Uterus (tissue), 2 donors: ENCODE measurements around the gene MCAT.

ENCODE experiments used
- CTCF ChIP-seq, 4 experiments: fragments of 200-600 bp in 2 of 4; fragments of 450-650 bp in 2 of 4; sonication (generic) in 2 of 4; IDR thresholded peaks; one replicate each; pipeline ENCODE4 v1.5.1; 2016 to 2019; ENCODE audit warnings: antibody characterized with exemption in 4 of 4, mild to moderate bottlenecking in 2 of 4, moderate library complexity in 1 of 4
- POLR2A ChIP-seq, 2 donors: fragments of 450-650 bp; IDR thresholded peaks; one replicate each; pipeline ENCODE4 v1.6.1; 2016; ENCODE audit warnings: antibody characterized with exemption in 2 of 2, mild to moderate bottlenecking in 1 of 2, moderate library complexity in 1 of 2

DNA sequence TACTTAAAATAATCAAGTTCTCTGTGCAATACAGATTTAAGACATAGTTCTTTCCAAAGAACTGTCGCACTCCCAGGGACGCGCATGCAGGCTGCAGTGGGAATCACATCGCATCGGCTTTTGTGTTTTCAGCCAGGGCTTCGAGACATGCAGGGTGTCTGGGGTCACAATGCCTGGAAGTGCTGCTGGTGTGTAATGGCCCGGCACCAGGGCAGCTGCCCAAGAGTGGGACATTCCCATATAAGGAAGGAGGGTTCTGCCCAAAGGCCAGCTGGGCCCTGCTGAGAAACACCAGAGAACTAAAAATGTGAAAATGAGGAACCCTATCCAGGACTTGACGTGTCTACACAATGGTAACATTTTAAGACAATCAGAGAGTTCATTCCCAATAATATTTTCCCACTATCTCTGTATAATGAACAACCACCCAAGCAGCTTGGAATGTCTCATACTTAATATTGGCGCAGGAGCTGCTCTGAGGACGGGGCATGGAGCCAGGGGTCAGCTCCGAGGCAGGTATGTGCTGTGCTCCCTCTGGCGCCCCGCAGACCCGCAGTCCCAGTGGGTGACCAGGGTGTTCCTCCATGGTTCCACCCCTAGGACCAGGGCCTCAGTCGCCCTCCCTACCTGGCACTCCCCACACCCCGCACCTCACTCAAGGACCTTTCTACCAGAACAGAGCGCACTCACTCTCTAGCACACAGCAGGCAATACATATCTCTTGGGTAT lies 11.3 kb downstream of the MCAT start:
- TF ChIP-seq CTCF (IDR thresholded peaks at IDR 0.05) (no peak), POLR2A (IDR thresholded peaks at IDR 0.05) (no peak)
